Ovary (tissue), 9 donors: ENCODE data around the gene LAYN. TPM values are rescaled to one million over a fixed set of nuclear protein-coding genes. Genes with fewer than 3 reads are reported as not detected.

Experiments used
- DNase-seq, 5 donors: peaks; one replicate each; pipeline ENCODE4 v3.0.0-alpha.2; 2019 to 2020
- H3K27ac ChIP-seq, 2 donors: fragments of 200-600 bp; one replicate each; pipeline versions ENCODE4 v1.5.1 to v1.8.0; 2019 to 2022
- H3K27me3 ChIP-seq: fragments of 200-600 bp; one replicate; pipeline ENCODE4 v1.8.0; 2022
- H3K36me3 ChIP-seq: fragments of 200-600 bp; sonication (generic); one replicate; pipeline ENCODE4 v1.5.1; 2019
- H3K4me1 ChIP-seq: one replicate; pipeline ENCODE4 v1.8.1; 2013; ENCODE audit warnings: mild to moderate bottlenecking, moderate library complexity; ENCODE audit not compliant: insufficient read depth
- H3K4me3 ChIP-seq: fragments of 200-600 bp; sonication (generic); one replicate; pipeline ENCODE4 v1.5.1; 2017
- H3K9me3 ChIP-seq, 2 donors: fragments of 200-600 bp in 1 of 2; sonication (generic) in 1 of 2; one replicate each; pipeline versions ENCODE4 v1.5.1 to v1.8.1; 2013 to 2019; ENCODE audit warnings: mild to moderate bottlenecking in 1 of 2, moderate library complexity in 1 of 2
- EP300 ChIP-seq: sonication (generic); formaldehyde crosslinking; IDR thresholded peaks from one replicate; pipeline ENCODE4 v1.6.1; 2017; ENCODE audit warnings: antibody characterized with exemption
- POLR2A ChIP-seq: fragments of 450-650 bp; IDR thresholded peaks from one replicate; pipeline ENCODE4 v1.6.1; 2017; ENCODE audit warnings: antibody characterized with exemption, mild to moderate bottlenecking, moderate library complexity
- WGBS, 3 donors: extraction: QIAGEN DNeasy Blood & Tissue Kit in 1 of 3; methylation state at CpG; one replicate each; pipeline versions ENCODE4 v1.1.5 to v1.1.7; 2013 to 2017; 5-methylcytosine and 5-hydroxymethylcytosine counted together
- intact Hi-C, 4 donors: fragments of 100-400 bp; cut with DNase I; formaldehyde crosslinking; loops; one replicate each; pipeline versions ENCODE4 v1.11.0 to v1.15.1; 2022 to 2023
- polyA plus RNA-seq, 2 donors: library from polyadenylated mRNA; stranded (reverse); fragments of 200-250 nt in 1 of 2; fragments of 350-450 nt in 1 of 2; fragmentation: Illumina TruSeq in 1 of 2; extraction: RNeasy Lipid Tissue Mini Kit (QIAGEN cat#74804) in 1 of 2; gene quantifications; one replicate each; pipeline ENCODE4 v1.2.3, GENCODE V29; 2013 to 2014
- total RNA-seq, 7 donors: library from RNA; depleted of rRNA in 2 of 7; stranded (reverse); fragments of >200 nt in 2 of 7; fragmentation: NEBNext Ultra II Directional in 3 of 7; extraction: Animal tissue kit (Norgen Biotek cat#: 25700) in 3 of 7; gene quantifications; one replicate each; pipeline versions ENCODE4 v1.1.0 to v1.2.4, GENCODE V29; 2016 to 2023
- TF ChIP-seq, protein P1 (sequence below), 3 donors: fragments of 450-650 bp in 2 of 3; fragments of 200-600 bp in 1 of 3; IDR thresholded peaks; one replicate each; pipeline versions ENCODE4 v1.5.1 to v1.8.0; 2016 to 2022; ENCODE audit warnings: antibody characterized with exemption in 3 of 3, mild to moderate bottlenecking in 1 of 3
- donor health status: DM: no; HTN: no; CAD: no; lungs with moderate emphysema.
- donor health status: DM: no; HTN: no; CAD: no.
- donor health status: Bipolar disorder and iron deficiency.
- donor health status: DM: yes; HTN: yes; CAD: no.
- donor health status: DM: no; HTN: no; CAD: no.
- donor health status: DM: yes; HTN: yes; CAD: no.

The LAYN gene
- total and polyA plus RNA-seq, 9 donors, result 17.8 to 45.7 (median 29.1) TPM

DNA sequence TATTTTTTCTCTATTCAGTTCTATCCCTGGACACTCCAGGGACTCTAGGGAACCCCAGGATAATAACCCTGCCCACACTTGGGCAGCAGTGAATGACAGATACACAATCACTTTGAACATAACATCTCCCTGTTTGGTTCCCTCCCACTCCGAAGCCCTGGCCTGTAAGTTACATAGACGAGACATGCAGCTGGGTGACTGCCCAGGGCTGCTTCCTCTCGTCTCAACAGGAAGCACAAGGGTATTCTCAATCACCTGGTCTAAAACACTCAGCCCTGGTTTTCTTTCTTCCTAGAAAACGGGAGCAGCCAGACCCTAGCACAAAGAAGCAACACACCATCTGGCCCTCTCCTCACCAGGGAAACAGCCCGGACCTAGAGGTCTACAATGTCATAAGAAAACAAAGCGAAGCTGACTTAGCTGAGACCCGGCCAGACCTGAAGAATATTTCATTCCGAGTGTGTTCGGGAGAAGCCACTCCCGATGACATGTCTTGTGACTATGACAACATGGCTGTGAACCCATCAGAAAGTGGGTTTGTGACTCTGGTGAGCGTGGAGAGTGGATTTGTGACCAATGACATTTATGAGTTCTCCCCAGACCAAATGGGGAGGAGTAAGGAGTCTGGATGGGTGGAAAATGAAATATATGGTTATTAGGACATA lies 19.4 kb downstream of the LAYN start:
- Histone ChIP-seq H3K4me1 (no peaks in the 10 kb centered on the region), H3K4me3 (no peak overlapping the region), H3K27me3 (no peaks in the 10 kb centered on the region), H3K36me3 (no peaks in the 10 kb centered on the region), H3K9me3 (no peaks in the 10 kb centered on the region), H3K27ac (no peak overlapping the region)
- intact Hi-C loops, result loop anchor here in 1 of 4 donors (5.0 kb wide), 1 partner anchor 282 kb away; no protein-coding TSS in a partner anchor
- DNase-seq, result no peak
- WGBS, 3 donors, result 81 to 82% (median 82%) methylated on average over 11 of the region's 11 CpGs
- no peak for TF ChIP-seq EP300
- TF ChIP-seq, protein P1, sequence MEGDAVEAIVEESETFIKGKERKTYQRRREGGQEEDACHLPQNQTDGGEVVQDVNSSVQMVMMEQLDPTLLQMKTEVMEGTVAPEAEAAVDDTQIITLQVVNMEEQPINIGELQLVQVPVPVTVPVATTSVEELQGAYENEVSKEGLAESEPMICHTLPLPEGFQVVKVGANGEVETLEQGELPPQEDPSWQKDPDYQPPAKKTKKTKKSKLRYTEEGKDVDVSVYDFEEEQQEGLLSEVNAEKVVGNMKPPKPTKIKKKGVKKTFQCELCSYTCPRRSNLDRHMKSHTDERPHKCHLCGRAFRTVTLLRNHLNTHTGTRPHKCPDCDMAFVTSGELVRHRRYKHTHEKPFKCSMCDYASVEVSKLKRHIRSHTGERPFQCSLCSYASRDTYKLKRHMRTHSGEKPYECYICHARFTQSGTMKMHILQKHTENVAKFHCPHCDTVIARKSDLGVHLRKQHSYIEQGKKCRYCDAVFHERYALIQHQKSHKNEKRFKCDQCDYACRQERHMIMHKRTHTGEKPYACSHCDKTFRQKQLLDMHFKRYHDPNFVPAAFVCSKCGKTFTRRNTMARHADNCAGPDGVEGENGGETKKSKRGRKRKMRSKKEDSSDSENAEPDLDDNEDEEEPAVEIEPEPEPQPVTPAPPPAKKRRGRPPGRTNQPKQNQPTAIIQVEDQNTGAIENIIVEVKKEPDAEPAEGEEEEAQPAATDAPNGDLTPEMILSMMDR (IDR thresholded peaks at IDR 0.05), result no peak
- TF ChIP-seq POLR2A, result no peak

GRCh38 chr11:111560800-111561199 lies 20.3 kb downstream of the LAYN start:
- H3K27ac ChIP-seq, result no peak overlapping the region

GRCh38 chr11:111561306-111561705 lies 20.8 kb downstream of the LAYN start:
- Histone ChIP-seq H3K9me3 (no peaks in the 10 kb centered on the region), H3K4me3 (no peak overlapping the region), H3K4me1 (no peaks in the 10 kb centered on the region), H3K27me3 (no peaks in the 10 kb centered on the region), H3K36me3 (no peaks in the 10 kb centered on the region), H3K27ac (no peak overlapping the region)
- 64 to 86% (median 77%) methylated on average over 3 of the region's 3 CpGs for WGBS, 3 donors
- no peak for DNase-seq
- intact Hi-C loops, result loop anchor here in 1 of 4 donors (5.0 kb wide), 1 partner anchor 281 kb away; no protein-coding TSS in a partner anchor
- no peak for TF ChIP-seq POLR2A
- TF ChIP-seq, protein P1 (IDR thresholded peaks at IDR 0.05), result no peak
- no peak for TF ChIP-seq EP300

More at GRCh38 chr11:111560800-111561199, 20.3 kb downstream of the LAYN start:
- 93 to 95% (median 93%) methylated on average over 3 of the region's 3 CpGs for WGBS, 3 donors
- Histone ChIP-seq H3K9me3 (no peaks in the 10 kb centered on the region), H3K4me1 (no peaks in the 10 kb centered on the region), H3K36me3 (no peaks in the 10 kb centered on the region), H3K27me3 (no peaks in the 10 kb centered on the region), H3K4me3 (no peak overlapping the region)
- intact Hi-C loops, result loop anchor here in 1 of 4 donors (5.0 kb wide), 1 partner anchor 282 kb away; no protein-coding TSS in a partner anchor
- TF ChIP-seq POLR2A, result no peak
- TF ChIP-seq EP300, result no peak
- TF ChIP-seq, protein P1 (IDR thresholded peaks at IDR 0.05), result no peak
- DNase-seq, result no peak

GRCh38 chr11:111561791-111562325 lies 21.3 kb downstream of the LAYN start:
- intact Hi-C loops, result loop anchor here in 1 of 4 donors (5.0 kb wide), 1 partner anchor 280 kb away; no protein-coding TSS in a partner anchor
- H3K27ac ChIP-seq, result no peak overlapping the region
- H3K36me3 ChIP-seq, result no peaks in the 10 kb centered on the region
- TF ChIP-seq EP300 (no peak), POLR2A (no peak)
- TF ChIP-seq, protein P1 (IDR thresholded peaks at IDR 0.05), result no peak
- H3K9me3 ChIP-seq, result no peaks in the 10 kb centered on the region
- H3K4me1 ChIP-seq, result no peaks in the 10 kb centered on the region
- no peak for DNase-seq
- WGBS, 3 donors, result 34 to 38% (median 35%) methylated on average over 3 of the region's 3 CpGs
- H3K27me3 ChIP-seq, result no peaks in the 10 kb centered on the region
- no peak overlapping the region for H3K4me3 ChIP-seq
